Neural crest cell (in vitro differentiated cells): Measurements from ENCODE around the gene NOS2. TPM values are rescaled to one million over a fixed set of nuclear protein-coding genes. Genes with fewer than 3 reads are reported as not detected.
"Not testable (repeated sequence)": the region's sequence is repeated elsewhere in the genome, so short reads cannot be mapped to it uniquely, and the experiment has no call there.

Experiments used
- DNase-seq: peaks from one replicate; pipeline ENCODE4 v3.0.0; 2021; ENCODE audit warnings: low read depth, mixed read lengths, low spot score
- H3K27ac Mint-ChIP-seq: one replicate; pipeline ENCODE4 v1.8.0; 2021; ENCODE audit warnings: mild to moderate bottlenecking, mixed read lengths; ENCODE audit not compliant: unreplicated experiment
- H3K27me3 Mint-ChIP-seq: 2 replicates; pipeline ENCODE4 v1.8.0; 2021; ENCODE audit warnings: low read depth, mild to moderate bottlenecking, mixed read lengths
- H3K36me3 Mint-ChIP-seq: 2 replicates; pipeline ENCODE4 v1.8.0; 2021; ENCODE audit warnings: low read depth, mild to moderate bottlenecking, mixed read lengths
- H3K4me1 Mint-ChIP-seq: 2 replicates; pipeline ENCODE4 v1.8.0; 2021; ENCODE audit warnings: mixed read lengths
- H3K4me3 Mint-ChIP-seq: one replicate; pipeline ENCODE4 v1.8.0; 2021; ENCODE audit warnings: mild to moderate bottlenecking, mixed read lengths
- H3K9me3 Mint-ChIP-seq: 2 replicates; pipeline ENCODE4 v1.8.0; 2021; ENCODE audit warnings: mixed read lengths
- long read RNA-seq: library from polyadenylated mRNA; unstranded; transcript quantifications from one replicate; pipeline ENCODE4 v2.0.0, GENCODE V29; 2020
- total RNA-seq: library from RNA; stranded (reverse); gene quantifications from 2 replicates; pipeline ENCODE4 v1.2.1, GENCODE V29; 2021
- TF ChIP-seq, protein P1 (sequence below): fragments of 200-600 bp; sonication (generic); conservative IDR thresholded peaks from 2 replicates; pipeline ENCODE4 v1.5.0; 2021; ENCODE audit warnings: antibody characterized with exemption, mild to moderate bottlenecking

The NOS2 gene
- total RNA-seq = 0.66 and 0.91 TPM in 2 replicates
- long read RNA-seq = 0 reads

DNA sequence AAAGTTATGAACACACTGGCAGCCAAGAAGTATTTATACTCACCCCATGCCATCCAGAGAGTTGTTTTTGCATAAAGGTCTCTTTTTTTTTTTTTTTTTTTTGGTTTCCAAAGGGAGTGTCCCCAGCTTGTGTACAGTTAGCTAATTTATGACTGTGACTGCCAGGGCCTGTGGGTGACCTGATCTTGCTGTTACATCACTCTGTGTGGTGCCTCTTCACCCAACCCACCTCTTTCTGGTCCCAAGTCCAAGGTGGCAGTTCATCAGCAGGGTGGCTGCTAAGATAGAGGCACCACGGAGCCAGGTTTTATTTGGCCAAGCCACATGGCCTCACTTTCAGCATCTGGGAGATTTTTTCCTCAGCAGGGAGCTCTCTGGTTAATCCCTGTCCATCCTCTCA is at the start of gene NOS2:
Gene NOS2 (minus strand): TSS at position 8 of the 400 bp plus-strand sequence. CDS start 1,720 bp downstream, outside the sequence.
- no peak for DNase-seq
- H3K9me3 Mint-ChIP-seq = no peaks in the 10 kb centered on the region
- no peaks in the 10 kb centered on the region for H3K36me3 Mint-ChIP-seq
- no peak within 1 kb of the TSS for H3K4me3 Mint-ChIP-seq
- H3K27ac Mint-ChIP-seq = no peak within 1 kb of the TSS
- H3K27me3 Mint-ChIP-seq = peaks cover 63% of the 10 kb centered on the region
- peaks cover 4% of the 10 kb centered on the region for H3K4me1 Mint-ChIP-seq
- TF ChIP-seq, protein P1, sequence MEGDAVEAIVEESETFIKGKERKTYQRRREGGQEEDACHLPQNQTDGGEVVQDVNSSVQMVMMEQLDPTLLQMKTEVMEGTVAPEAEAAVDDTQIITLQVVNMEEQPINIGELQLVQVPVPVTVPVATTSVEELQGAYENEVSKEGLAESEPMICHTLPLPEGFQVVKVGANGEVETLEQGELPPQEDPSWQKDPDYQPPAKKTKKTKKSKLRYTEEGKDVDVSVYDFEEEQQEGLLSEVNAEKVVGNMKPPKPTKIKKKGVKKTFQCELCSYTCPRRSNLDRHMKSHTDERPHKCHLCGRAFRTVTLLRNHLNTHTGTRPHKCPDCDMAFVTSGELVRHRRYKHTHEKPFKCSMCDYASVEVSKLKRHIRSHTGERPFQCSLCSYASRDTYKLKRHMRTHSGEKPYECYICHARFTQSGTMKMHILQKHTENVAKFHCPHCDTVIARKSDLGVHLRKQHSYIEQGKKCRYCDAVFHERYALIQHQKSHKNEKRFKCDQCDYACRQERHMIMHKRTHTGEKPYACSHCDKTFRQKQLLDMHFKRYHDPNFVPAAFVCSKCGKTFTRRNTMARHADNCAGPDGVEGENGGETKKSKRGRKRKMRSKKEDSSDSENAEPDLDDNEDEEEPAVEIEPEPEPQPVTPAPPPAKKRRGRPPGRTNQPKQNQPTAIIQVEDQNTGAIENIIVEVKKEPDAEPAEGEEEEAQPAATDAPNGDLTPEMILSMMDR = no peak

DNA sequence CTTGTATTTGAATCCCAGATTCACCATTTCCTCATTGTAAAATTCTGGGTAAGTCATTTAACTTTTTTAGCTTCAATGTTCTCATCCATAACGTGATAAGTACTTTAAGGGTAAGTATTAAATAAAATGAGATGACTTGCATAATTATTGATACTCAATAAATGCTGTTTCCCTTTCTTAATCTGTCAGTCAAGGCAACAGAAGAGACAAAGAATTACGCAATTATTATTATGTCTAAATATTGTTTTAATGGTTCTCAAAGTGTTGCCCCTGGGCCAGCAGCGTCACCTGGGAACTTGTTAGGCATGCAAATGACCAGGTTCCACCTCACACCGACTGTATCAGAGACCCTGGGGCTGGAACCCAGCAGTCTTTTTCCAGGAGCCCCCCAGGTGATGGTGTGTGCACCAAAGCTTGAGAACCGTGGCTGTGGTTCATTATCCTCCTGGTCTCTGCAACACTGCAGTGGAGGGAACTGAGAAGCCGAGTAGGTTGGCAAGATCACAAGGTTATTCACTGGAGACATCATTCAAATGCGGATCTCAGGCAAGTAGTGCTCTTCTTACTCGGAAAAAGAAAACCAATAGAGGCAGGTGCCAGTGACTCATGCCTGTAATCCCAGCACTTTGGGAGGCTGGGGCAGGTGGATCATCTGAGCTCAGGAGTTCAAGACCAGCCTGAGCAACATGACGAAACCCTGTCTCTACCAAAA is 49.3 kb upstream of the NOS2 start:
- Mint-ChIP-seq H3K27ac (no peak overlapping the region), H3K36me3 (no peaks in the 10 kb centered on the region), H3K27me3 (peaks cover 43% of the 10 kb centered on the region), H3K9me3 (peaks cover 2% of the 10 kb centered on the region), H3K4me3 (no peak overlapping the region), H3K4me1 (no peaks in the 10 kb centered on the region)
- no peak for DNase-seq
- TF ChIP-seq, protein P1 = no peak

DNA sequence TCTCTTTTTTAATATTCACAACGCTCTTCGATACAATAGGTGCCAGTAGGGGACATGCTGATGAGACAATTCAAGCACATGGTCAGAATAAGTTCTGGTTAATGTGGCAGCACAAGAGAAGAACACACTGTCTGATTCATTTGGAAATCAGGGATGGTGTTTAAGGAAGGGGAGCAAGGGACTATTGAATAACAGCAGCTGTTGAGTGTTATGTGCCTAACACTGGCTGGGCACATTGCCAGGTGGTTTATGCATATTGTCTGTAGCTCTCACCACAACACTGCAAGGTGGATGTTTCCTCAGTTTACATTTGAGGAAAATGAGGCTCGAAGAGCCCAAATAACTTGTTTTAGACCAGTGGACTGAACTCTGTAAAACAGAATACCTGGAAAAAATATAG is 48.6 kb upstream of the NOS2 start:
- TF ChIP-seq, protein P1 = no peak

DNA sequence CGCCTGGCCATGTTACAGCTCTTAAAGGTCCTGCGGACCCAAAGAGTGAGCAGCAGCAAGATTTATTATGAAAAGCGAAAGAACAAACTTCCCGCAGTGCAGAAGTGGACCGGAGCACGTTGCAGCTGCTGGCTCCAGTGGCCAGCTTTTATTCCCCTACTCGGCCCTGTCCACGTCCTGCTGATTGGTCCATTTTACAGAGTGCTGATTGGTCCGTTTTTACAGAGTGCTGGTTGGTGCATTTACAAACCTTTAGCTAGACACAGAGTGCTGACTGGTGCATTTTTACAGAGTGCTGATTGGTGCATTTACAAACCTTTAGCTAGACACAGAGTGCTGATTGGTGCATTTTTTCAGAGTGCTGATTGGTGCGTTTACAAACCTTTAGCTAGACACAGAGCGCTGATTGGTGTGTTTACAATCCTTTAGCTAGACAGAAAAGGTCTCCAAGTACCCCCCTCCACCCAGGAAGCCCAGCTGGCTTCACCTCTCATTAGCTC is 46.5 kb upstream of the NOS2 start:
- not testable (repeated sequence) for H3K4me1 Mint-ChIP-seq, H3K36me3 Mint-ChIP-seq, DNase-seq, H3K4me3 Mint-ChIP-seq, H3K27ac Mint-ChIP-seq, H3K9me3 Mint-ChIP-seq
- H3K27me3 Mint-ChIP-seq = peaks cover 17% of the 10 kb centered on the region

More for the DNA sequence above, 48.6 kb upstream of the NOS2 start:
- no peak for DNase-seq
- no peak overlapping the region for H3K27ac Mint-ChIP-seq
- H3K4me1 Mint-ChIP-seq = no peaks in the 10 kb centered on the region
- no peak overlapping the region for H3K4me3 Mint-ChIP-seq
- peaks cover 2% of the 10 kb centered on the region for H3K9me3 Mint-ChIP-seq
- no peaks in the 10 kb centered on the region for H3K36me3 Mint-ChIP-seq
- peaks cover 36% of the 10 kb centered on the region for H3K27me3 Mint-ChIP-seq

DNA sequence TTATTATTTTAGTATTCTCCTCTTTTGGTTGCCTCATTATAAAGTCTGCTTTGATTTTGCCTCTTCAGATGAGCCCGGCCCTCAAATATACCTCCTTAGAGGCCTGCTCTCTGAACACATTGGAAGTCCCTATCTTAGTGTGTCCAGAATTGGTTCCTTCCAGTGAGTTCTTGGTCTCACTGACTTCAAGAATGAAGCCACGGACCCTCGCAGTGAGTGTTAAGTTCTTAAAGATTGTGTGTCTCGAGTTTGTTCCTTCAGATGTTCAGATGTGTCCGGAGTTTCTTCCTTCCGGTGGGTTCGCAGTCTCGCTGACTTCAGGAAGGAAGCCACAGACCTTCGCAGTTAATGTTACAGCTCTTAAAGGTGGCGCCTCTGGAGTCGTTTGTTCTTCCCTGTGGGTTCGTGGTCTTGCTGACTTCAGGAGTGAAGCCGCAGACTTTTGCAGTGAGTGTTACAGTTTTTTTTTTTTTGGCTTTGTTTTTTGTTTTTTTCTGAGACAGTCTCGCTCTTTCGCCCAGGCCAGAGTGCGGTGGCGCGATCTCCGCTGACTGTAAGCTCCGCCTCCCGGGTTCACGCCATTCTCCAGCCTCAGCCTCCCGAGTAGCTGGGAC is 45.8 kb upstream of the NOS2 start:
- Mint-ChIP-seq H3K27ac (peak overlapping the region; percentile 43), H3K4me3 (no peak overlapping the region), H3K36me3 (no peaks in the 10 kb centered on the region), H3K9me3 (peaks cover 2% of the 10 kb centered on the region), H3K27me3 (peaks cover 10% of the 10 kb centered on the region), H3K4me1 (no peaks in the 10 kb centered on the region)
- TF ChIP-seq, protein P1 = no peak
- DNase-seq = no peak
